UCSD-AML1 (cell line): ENCODE data around the gene SSX2IP.
"Not testable (repeated sequence)": the region's sequence is repeated elsewhere in the genome, so short reads cannot be mapped to it uniquely, and the experiment has no call there.

Source experiments
- DNase-seq: peaks from one replicate; lab custom pipeline; 2025; ENCODE audit not compliant: unreplicated experiment; lab: John Stamatoyannopoulos, UW

SSX2IP gene

DNA sequence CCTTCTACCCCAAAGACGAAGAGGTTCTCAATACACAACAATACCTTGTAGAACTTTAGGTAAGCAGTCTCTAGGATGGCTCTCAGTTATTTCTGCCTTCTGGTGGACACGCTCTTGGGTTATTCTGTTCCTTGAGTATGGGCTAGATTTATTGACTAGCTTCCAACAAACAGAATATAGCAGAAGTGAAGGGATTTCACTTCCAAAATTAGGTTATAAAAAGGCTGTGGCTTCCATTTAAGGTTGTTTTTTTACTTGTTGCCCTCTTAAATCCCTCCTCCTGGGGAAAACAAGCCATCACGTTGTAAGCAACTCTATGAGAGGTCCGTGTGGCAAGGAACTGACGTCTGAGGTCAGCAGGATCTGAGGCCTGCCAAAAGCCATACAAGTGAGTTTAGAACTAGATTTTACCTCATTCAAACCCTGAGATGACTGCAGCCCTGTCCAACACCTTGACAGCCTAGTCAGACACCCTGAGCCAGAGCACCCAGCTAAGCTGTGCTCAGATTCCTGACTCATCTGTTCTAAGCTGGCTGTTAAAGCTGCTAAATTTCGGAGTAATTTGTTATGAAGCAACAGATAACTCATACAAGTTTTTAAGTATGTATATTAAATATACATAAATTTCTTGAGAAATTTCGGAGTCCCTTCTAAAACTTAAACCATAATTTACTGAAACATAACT lies 12.7 kb downstream of the SSX2IP start:
- DNase-seq, result no peak

DNA sequence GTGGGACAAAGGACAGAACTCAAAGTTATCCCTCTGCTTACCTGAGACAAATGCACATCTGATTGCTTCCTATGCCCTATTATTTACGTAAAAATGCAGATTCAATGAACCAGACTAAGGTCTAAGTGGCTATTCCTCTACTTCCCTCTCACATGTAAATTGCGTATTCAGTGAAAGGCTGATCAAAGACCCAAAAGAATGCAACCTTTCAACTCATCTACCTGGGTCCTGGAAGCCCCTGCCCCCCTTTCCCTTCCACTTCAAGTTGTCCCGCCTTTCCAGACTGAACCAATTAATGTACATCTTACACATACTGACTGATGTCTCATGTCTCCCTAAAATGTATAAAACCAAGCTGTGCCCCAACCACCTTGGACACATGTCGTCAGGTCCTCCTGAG lies 14.6 kb downstream of the SSX2IP start:
- no peak for DNase-seq

DNA sequence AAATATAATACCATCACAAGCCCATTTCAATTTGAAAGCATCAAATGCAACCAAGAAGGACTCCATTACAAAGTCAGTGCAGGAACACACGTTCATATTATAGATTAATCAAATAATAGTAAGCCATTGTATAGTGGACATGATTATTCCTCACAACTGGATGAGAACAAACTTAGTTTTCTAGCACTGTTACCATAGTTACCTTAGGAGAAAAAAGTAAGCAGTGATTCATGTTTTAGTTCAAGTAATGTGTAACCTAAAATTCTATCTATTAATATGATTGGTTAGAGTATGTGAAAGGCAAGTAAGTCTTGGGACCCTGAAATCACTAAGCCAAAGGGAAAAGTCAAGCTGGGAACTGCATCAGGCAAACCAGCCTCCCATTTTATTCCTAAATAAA lies 15.2 kb downstream of the SSX2IP start:
- no peak for DNase-seq

DNA sequence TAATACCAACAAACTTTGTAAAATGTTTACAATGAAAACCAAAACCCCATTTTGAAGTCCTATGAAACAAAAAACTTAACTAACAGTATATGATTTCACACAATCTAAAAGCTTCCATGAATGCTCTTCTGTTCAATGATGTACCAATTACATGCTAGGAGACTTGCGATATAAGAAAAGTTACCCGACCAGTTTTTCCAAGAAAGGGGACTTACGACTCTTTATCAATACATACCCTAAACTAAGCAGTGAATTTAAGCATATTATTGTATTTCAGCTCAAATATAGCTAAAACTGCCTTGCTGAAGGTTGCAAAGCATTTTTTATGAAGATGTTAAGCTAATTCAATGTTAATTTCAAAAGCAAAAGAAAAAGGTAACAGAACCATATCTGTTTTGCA lies 15.6 kb downstream of the SSX2IP start:
- DNase-seq, result no peak

DNA sequence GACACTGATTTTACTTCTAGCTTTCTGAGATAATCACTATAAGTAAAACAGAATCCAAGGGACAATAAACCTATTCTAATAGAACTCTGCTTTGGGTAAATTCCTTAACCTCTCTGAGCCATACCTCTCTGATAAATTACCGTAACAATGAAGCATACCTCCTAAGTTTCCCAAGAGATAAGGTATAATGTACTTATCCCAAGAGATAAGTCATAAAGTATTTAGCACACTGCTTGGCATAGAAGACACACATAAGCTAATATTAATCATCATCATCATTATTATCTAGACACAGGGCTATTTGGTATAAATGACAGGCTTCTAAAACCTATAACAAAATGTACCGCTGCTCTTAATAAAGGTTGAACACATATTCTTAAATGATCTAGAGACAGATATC lies 16.2 kb downstream of the SSX2IP start:
- no peak for DNase-seq

DNA sequence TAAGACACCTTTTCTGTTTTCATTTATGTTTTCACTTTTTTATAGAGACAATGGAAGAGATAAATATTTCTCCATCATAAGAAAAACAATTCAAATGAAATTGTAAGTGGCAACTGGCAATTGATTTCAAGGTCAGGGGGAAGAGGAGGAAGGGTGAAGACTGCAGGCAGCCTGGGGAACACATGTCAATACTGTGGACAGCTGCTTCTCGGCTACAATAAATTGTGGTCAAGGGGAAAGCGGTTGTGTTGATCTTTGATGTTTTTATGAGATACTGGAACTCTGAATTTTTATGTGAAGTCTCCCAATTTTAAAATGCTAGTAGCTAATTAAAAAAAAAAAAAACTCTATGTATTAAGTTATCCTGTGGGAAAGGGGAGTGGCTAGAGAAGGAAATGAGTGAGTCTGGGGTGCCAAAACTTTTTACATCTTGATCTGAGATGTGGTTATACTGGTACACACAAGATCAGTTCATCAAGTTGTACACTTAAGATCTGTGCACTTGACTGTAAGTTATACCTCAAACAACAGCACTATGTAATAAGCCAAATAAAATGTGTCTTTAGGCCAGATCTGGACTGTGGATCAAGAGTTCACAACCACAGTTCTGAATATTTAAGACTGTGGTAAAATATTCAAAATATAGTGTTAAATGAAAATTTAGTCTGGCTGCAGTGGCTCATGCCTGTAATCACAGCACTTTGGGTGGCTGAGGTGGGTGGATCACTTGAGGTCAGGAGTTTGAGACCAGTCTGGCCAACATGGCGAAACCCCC lies 18.0 kb downstream of the SSX2IP start:
- DNase-seq, result no peak

DNA sequence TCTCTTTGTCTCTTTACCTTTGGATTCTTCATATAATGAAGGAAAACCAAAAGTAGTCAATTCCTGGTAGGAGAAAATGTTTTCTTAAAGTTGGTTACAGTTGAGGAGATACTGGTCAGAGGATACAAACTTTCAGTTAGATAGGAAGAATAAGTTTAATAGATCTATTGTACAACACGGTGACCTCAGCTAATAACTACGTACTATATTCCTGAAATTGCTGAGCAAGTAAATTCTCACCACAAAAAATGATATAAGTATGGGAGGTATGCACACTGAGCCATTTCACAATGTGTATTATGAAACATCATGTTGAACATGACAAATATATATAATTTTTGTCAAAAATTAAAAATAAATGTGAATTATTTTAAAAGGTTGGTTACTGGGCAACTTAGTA lies 20.4 kb downstream of the SSX2IP start:
- DNase-seq, result no peak

DNA sequence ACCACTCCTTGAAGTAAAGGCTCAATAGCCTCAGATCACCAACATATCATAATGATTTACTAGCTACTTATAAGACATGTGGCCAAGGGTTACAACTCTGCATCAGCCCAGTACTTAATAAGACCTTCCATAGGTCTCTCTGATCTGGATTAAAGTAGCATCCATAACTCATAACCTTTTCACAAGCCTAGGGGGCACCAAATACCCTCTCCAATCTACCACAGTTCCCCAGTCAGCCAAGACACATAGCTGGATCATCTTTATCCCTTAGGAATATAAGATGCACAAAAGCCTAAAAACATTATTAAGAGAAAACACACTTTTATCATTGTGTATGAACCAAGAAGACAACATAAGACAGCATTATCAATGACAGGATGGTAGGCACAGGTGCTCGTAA lies 22.1 kb downstream of the SSX2IP start:
- no peak for DNase-seq

DNA sequence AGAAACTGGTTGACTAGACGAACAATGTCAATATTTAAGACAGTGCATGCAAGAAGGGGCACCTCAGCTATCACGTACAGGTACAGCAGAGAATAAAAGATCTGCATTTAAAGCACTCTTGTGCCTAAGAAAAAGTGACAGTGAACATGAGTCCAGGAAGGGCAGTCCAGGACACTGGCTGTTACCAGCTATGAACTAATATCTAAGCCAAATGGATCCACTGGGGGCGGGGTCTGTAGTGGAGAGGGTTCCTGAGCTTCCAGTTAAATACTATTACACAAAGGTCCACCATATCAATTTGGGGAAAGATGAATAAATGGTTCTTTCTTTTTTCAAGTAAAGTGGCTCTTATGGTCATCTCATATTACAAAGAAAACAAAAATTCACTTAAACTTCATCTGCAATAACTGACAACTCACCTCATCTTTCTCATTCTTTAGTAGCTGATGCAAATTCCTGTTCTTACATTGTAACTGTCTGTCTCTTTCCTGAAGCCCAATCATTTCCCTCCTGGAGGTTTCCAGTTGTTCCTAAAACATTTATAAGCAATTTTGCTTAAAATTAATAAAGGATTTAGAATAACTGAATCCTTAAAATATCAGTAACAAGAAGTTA lies 24.5 kb downstream of the SSX2IP start:
- DNase-seq, result no peak

DNA sequence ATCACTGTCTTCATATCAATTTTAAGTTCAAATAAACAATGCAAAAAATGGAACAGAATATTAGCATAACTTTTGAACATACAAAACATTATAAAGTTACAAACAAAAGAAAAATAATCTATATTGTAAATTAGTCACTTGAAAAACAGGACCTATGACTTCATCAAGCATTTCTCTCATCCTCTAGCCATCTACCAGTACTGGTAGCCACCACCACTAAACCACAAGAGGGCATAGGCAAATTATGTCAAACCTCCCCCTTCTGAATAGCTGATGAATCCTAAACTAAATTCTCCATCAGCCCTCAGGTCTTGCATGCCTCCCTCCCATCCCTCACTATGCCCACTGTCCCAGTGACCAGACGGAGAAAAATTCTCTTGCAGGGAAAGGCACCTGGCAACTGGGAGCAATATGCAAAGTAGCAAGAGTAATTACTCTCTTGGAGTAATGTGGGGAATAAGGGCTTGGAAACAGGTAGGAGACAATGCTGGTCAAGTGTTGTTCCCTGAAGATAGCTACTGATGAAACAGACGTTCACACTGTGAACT lies 37.1 kb downstream of the SSX2IP start:
- no peak for DNase-seq

DNA sequence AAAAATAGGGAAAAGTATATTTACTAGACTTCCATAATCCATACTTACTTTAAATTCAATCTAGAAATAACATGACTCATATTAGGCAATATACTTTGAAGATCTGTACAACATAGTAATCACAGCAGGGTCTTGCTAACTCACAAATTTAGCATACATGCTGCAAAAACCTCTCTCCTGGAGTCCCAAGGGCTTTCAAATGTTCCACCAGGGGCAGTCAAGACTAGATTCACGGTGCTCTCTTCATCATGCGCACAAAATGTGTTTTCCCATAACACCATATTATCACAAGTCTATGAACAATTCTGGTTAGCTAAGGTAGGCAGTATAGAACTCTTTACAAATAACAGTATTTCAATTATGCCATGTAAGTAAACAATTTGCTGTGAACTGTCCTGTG lies 45.8 kb downstream of the SSX2IP start:
- no peak for DNase-seq

DNA sequence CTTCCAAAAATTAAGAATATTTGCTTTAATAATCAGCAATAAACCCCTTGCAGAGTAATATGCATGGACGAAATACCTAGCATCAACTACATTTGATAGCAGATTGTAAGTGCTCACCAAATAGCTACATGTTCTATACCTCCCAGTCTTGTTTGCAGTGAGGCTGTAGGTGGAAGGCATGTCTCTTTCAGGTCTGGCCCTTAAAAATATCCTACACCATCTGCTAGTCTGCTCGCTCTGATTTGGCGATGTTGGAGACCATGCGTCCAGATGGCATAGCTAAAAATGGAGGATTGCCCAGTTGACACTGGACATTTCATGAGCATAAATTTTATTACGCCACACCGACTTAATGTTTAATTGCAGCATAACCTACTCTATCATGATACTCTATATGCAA lies 47.1 kb downstream of the SSX2IP start:
- no peak for DNase-seq

DNA sequence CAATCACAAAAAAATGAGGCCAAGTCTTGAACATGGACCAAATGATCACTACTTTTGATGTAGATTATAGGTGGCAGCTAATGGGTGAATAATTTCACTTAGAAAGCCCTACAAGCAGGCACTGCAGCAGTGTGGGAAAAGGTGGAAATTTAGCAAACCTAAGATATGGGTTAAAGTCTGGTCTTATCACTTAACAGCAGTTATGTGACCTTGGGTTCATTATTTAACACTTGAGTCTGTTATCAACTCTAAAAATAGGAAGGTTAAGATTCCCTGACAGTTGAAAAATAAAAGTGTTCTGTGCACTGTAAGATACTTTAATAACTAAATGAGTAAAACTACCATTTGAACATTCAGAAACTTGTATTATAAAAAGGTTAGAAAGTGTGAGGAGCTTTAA lies 47.5 kb downstream of the SSX2IP start:
- DNase-seq, result no peak

DNA sequence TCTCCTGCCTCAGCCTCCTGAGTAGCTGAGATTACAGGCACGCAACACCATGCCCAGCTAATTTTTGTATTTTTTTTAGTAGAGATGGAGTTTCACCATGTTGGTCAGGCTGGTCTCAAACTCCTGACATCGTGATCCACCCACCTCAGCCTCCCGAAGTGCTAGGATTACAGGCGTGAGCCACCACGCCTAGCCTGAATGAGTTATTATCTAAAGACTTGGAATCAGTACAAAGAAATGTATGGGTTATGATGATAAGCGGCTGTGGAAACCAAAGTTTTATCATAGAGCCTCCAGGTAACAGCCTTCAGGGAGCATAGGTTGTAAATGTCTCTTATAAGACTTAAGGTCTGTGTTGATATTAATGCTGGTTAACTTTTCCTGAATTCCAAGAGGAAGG lies 50.5 kb downstream of the SSX2IP start:
- not testable (repeated sequence) for DNase-seq

DNA sequence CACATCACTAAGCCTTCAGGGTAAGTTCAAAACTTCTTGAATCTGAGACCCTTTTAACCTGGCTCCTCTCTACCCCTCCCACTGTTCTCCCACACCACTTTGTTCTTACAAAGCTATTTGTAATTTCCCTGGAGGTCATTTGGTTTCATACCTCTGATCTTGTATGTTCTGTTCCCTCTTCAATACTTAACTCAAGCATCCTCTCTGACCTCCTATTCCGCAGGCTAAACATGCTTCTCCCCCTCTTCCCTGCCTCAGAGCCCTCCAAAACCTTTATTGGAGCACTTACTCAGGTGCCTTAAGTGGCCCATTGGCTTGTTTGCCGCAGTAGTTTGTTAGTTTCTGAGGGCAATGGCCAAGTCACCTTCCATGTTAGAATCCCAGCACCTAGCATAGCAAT lies 54.8 kb downstream of the SSX2IP start:
- DNase-seq, result no peak

DNA sequence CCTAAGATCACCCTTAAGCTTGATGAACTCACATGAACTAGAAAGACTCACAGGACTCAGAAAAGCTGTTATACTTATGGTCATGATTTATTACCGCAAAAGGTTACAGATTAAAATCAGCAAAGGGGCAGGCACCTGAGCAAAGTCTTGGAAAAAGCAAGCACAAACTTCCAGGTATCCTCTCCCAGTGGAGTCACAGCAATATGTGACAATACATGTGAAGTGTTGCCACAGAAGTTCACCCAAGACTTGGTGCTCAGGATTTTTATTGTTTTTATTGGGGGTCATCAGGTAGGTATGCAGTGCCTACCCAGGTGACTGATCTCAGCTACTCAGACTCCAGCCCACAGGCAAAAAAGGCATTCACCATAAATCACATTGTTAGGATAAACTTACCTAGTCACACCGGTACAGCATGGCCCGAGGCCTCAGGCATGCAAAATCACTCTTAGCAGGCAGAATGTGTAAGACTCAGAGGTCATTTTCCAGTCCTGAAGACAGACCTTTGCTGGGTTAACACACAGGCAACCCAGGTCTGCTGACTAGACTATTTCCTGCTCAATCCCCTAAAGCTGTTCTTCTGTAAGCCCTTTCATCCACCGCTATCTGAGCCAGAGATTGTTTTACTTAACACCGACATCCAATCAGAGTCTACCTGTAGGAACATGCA lies 55.6 kb downstream of the SSX2IP start:
- no peak for DNase-seq

DNA sequence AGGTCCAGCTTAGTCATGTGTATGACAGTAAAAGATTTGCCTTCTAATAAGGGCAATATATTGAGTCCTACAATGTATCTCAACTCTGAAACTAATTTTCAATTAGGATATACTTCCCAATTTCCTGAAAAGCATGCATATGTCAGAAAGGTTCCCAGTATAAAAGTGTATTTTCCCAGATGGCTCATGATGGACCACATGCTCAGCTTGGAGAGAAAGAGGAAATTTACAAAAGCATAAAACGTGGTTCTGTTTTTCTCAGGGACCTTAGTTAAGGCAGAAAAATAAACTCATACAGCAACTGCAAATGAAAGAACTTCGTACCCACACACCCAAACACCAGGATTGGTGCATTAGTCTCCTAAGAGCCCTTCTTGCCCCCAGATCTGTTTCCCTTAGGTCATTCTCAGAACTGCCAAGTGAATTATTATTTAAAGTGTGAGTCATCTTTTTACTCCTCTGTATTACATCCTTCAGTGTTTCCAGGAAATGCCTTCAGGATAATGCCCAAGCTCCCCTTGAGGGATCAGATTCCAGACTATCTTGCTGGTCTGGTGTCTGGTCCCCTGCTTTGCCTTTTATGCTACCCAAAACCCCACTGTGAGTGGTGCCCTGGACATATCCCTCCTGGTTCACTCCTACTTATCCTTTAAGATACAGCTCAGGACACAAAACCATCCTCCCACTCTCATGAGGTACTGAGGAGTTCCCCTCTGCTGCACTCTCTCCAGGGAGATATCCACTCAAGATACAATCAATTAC lies 57.4 kb downstream of the SSX2IP start:
- no peak for DNase-seq

DNA sequence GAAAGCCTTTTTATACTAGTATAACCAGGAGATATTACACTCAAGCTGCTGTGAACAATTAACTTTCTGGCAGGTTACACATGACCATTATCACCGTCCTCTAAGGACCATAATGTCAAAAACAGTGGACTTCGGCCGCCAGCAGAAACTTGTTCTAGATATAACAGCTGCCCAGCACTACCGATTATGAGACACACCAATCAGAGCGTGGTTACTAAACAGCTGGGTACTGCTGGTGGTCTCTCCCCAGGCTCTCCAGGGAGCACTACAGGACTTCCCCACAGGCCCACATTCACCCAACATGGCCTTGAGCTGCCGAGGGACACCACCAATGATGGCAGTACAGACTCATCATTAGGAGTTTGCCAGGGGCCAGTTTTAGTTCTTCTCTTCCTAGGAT lies 58.1 kb downstream of the SSX2IP start:
- DNase-seq, result no peak

DNA sequence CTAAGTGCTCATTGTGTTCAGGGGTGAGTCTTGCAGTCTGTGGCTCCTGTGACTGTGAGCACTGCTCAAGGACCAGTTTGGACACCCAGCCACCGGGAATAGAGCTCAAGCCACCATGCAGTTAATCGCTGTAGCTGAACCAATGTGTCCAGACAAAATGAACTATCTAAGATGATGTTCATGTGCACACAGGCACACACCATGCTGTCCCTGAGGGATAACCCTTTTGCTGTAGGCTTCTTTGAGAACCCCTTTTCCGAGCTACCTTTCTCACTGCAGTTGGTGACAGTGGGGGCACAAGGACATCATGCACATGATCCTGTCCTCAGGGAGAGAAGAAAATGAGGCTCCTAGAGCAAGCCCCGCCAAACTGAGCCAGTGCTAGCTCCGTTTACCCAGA lies 65.4 kb downstream of the SSX2IP start:
- DNase-seq, result no peak

DNA sequence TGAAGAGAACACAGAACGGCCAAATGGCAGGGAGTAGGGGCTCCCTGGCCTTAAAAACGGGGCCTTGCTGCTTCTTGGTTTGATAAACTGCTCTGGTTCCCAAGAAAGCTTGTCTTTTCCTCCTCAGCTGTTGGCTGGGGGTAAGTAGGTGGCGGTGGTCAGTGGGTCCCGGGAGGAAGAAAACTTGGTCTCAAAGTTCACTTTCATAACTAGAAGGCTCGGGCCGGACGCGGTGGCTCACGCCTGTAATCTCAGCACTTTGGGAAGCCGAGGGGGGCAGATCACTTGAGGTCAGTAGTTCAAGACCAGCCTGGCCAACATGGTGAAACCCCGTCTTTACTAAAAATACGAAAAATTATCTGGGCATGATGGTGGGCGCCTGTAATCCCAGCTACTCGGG lies 68.7 kb downstream of the SSX2IP start:
- DNase-seq, result no peak
